CD4-positive, alpha-beta T cell treated with Interleukin-10 for 1 hour (primary cell): Measurements from ENCODE around the gene RRP1B.
"Not testable (repeated sequence)": the region's sequence is repeated elsewhere in the genome, so short reads cannot be mapped to it uniquely, and the experiment has no call there.

Source experiments
- DNase-seq: peaks from one replicate; pipeline ENCODE4 v3.0.0-alpha.2; 2020

The RRP1B gene

GRCh38 chr21:43640400-43640799, 19.0 kb upstream of the RRP1B start:
- no peak for DNase-seq

- no peak for DNase-seq
Observed at GRCh38 chr21:43643193-43643592, 16.2 kb upstream of the RRP1B start.

- DNase-seq = no peak
Observed at GRCh38 chr21:43644071-43644470, 15.3 kb upstream of the RRP1B start.

DNA sequence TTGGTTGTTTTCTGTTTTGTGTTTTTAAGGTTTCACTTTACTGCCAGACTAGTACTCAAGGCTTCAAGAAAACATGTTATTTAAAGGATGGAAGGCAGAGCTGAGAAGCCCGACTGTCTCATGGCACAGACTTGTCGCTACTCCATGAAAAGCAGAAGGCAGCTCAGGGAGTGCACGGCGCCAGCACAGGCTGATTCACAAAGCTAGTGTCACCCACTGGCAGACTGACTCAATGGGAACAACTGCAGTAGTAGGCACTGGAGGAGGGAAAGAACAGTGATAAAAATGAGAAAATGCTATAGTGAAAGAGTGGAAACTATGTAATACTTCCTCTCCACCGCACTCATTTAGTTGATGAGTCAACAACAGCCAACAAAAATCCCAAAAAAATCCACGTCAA, 14.8 kb upstream of the RRP1B start:
- DNase-seq = no peak

- peak; percentile 31 for DNase-seq
Observed at GRCh38 chr21:43645136-43645891, 14.0 kb upstream of the RRP1B start.

DNA sequence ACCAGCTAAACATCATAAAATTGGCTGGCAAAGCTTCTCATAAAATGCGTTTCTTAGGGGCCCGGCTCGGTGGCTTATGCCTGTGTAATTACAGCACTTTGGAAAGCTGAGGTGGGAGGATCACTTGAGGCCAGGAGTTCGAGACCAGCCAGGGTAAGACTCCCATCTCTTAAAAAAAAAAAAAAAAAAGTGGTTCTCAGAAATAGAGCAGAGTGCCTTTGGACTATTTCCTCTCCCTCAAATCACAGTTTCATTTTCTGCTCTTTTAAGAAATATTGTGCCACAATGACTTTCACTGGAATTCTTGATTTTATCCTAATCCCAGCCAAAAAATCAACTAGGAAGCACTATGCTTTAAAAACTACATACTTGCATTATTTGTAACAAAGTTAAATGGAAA, 13.4 kb upstream of the RRP1B start:
- no peak for DNase-seq

DNA sequence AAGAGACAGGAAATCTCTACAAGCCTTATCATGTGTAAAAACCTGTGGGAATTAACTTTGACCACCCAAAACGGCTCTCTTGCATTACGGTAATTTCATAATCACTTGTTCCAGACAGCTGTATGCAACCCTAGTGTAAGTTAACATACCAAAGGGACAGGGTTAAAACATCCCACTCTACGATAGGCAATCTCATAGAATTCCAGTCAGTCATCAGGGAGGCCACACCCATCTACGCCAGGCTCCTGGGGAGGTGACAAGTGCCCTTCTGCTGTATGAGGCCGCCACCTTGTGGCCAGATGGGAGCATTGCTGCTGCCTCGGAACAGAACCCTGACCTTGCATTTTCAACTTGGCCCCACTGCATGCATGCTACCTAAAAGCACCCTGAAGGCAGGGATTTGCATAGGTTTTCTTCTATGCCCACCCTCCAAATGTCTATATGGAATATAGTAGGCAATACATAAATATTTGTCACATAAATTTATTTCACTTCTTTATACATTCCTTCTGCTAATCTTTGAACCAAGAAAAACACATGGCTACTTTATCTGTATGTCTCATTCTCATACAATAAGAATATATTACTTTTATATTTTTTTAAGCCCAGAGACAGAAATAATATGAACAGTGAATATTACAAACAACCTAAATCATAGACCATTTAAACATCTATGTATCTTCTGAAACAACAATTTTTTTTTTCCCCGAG, 12.7 kb upstream of the RRP1B start:
- peak; percentile 89 for DNase-seq

DNA sequence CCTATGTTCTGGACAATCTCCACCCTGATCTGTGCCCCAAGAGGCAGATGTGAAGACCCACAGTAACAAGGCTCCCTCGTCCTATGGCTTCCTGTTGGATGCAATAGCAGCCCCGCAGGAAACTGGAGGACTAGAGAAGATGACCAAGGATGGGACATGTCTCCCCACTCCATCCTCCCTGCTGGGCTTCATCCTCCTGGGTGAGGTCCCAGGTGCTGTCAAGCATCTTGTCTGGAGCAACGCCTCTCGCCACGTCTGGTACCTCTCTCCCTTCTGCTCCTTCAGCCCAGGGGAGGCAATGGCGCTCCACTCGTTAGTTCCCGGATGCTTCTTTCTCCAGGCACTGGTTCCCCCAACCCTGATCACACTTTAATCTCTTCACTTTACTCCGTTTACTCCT, 11.2 kb upstream of the RRP1B start:
- no peak for DNase-seq

GRCh38 chr21:43651926-43652325, 7.4 kb upstream of the RRP1B start:
- not testable (repeated sequence) for DNase-seq

DNA sequence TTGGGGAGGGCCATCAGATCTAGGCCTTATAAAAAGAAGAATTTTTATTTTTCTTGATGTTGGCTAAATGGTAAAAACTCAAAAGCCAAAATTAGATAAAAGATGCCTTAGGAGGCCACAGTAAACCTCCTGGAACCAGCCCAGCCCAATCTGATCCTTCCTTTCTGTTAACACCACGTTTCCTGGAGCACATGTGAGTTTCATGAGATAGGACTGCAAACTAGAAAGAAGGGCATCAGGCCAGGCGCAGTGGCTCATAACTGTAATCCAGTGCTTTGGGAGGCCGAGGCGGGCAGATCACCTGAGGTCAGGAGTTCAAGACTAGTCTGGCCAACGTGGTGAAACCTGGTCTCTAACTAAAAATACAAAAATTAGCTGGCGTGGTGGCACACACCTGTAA, 6.7 kb upstream of the RRP1B start:
- DNase-seq = no peak

GRCh38 chr21:43653626-43654025, 5.7 kb upstream of the RRP1B start:
- no peak for DNase-seq

- no peak for DNase-seq
Observed at GRCh38 chr21:43654806-43655489, 4.4 kb upstream of the RRP1B start.

GRCh38 chr21:43657355-43658087, 1.8 kb upstream of the RRP1B start:
- DNase-seq = no peak

DNA sequence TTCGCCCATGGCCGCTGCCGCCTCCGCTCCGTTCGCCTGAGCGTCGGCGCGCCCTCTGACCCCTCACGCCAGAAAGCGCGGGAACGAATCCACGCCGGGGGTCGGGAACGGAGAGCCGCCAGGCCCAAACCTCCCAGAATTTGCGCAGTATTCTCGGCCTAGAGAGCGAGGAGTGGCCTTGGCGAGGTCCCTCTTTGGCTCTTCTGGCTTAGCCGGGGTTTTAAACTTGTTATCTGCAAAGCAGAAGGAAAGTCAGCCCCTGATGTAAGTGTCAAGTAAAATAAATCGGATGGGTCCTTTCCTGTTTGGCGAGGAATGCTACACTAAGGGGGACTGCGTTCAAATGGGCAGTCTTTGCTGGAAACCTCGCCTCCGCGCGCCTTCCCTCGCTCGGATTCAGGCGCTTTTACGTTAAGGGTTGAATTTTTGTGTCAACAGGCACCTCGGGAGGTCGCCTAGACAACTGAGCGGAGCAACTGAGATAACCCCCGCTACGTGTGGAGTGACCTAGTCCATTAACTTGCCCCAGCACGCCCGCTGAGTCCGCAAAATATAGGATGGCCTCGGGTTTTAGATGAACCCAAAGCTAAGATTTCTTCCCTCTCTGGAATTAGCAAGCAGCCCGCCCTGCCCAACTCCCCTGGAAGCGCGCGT, 1.1 kb upstream of the RRP1B start:
- no peak for DNase-seq

GRCh38 chr21:43658769-43659135, 608 bp upstream of the RRP1B start:
- DNase-seq = no peak

- DNase-seq = no peak
Observed at GRCh38 chr21:43662286-43662685, 2.9 kb downstream of the RRP1B start.

DNA sequence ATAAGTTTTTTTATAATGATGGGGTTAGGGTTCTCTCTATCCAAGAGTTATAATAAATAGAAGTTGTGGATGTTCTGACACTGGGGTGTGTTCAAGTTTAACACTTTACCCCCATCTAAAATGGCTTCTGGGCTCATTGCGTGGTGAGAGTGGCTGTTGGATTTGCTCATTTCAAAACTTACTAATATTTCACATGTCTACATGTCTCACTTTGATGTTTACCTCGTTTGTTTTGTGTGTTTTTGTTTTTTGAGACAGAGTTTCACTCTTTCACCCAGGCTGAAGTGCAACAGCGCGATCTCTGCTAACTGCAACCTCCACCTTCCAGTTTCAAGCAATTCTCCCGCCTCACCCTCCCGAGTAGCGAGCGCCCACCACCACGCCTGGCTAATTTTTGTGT, 3.7 kb downstream of the RRP1B start:
- DNase-seq = no peak

- no peak for DNase-seq
Observed at GRCh38 chr21:43664358-43664757, 5.0 kb downstream of the RRP1B start.

DNA sequence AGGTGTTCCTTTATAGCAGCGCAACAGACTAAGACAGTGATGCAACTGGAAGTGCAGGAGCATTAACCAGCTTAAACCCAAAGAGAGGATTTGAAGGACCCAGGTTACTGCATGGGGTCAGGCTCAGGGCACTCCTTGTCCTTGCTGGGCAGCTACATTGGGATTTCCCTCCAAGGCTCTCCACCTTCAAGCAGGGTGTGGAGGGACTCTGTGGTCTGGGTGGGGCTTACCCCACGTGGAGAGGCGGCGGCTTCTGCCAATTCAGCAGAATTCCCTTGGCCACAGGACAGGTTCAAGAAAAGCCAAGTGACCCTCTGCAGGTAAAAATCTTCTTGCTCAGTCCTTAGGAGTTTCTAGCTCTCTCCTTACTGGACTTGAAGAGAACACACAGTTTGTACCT, 6.5 kb downstream of the RRP1B start:
- no peak for DNase-seq

GRCh38 chr21:43667191-43667904, 8.0 kb downstream of the RRP1B start:
- no peak for DNase-seq

- DNase-seq = no peak
Observed at GRCh38 chr21:43669828-43670605, 10.7 kb downstream of the RRP1B start.
